B cell (primary cell): ENCODE results near the gene MYOM1. TPM values are rescaled to one million over a fixed set of nuclear protein-coding genes. Genes with fewer than 3 reads are reported as not detected.

Experiments
- ATAC-seq: fragments of 200-7000 bp; cut with Tn5 transposase; one replicate; pipeline ENCODE4 v1.10.0; 2021; ENCODE audit warnings: low read depth, mild to moderate bottlenecking, moderate number of reproducible peaks, moderate library complexity
- CTCF ChIA-PET: fragments of 350-600 bp; sonication (Branson Sonifier 250); formaldehyde crosslinking; loops from one replicate; lab custom pipeline; 2021; ENCODE audit warnings: antibody characterized with exemption, inconsistent platforms; lab: Charles Lee
- POLR2A ChIA-PET: fragments of 350-600 bp; sonication (Branson Sonifier 250); formaldehyde crosslinking; loops from one replicate; lab custom pipeline; 2021; ENCODE audit warnings: antibody characterized with exemption; lab: Charles Lee
- DNase-seq: peaks from one replicate; pipeline ENCODE4 v3.0.0; 2013
- H2AFZ ChIP-seq: 2 replicates; pipeline ENCODE4 v1.6.1; 2012; ENCODE audit warnings: mild to moderate bottlenecking, low read depth, low read length; ENCODE audit not compliant: insufficient read depth, poor library complexity, severe bottlenecking
- H3K27ac ChIP-seq, 2 donors: 1 replicate in 1 of 2; 2 replicates in 1 of 2; pipeline ENCODE4 v1.5.1; 2012 to 2013; ENCODE audit warnings: low read length in 2 of 2, mild to moderate bottlenecking in 2 of 2, moderate library complexity in 1 of 2
- H3K27me3 ChIP-seq, 4 experiments: fragments of 200-600 bp in 1 of 4; sonication (generic) in 1 of 4; replicated peaks in 1 of 4; 1 replicate in 2 of 4; 2 replicates in 2 of 4; pipeline versions ENCODE4 v1.6.1 to v1.7.0; 2013 to 2016; ENCODE audit warnings: low read length in 3 of 4, mild to moderate bottlenecking in 2 of 4, mixed read lengths in 1 of 4, moderate library complexity in 1 of 4; ENCODE audit not compliant: insufficient read depth in 4 of 4, control insufficient read depth in 3 of 4; ENCODE audit errors: control extremely low read depth in 1 of 4
- H3K36me3 ChIP-seq, 2 experiments: replicated peaks in 1 of 2; 1 replicate in 1 of 2; 2 replicates in 1 of 2; pipeline versions ENCODE4 v1.6.1 to v1.7.1; 2013; ENCODE audit warnings: low read length in 1 of 2; ENCODE audit not compliant: insufficient read depth in 2 of 2, control insufficient read depth in 1 of 2; ENCODE audit errors: control extremely low read depth in 1 of 2, extremely low read depth in 1 of 2
- H3K4me1 ChIP-seq, 2 donors: fragments of 200-600 bp in 1 of 2; sonication (generic) in 1 of 2; 1 replicate in 1 of 2; 2 replicates in 1 of 2; pipeline versions ENCODE4 v1.5.1 to v1.6.1; 2013 to 2017; ENCODE audit warnings: low read length in 2 of 2; ENCODE audit not compliant: control insufficient read depth in 2 of 2, insufficient read depth in 2 of 2
- H3K4me2 ChIP-seq: replicated peaks from 2 replicates; pipeline ENCODE3; 2012; ENCODE audit warnings: mild to moderate bottlenecking, low read depth, low read length; ENCODE audit not compliant: poor library complexity, severe bottlenecking
- H3K4me3 ChIP-seq, 5 experiments: fragments of 200-600 bp in 1 of 5; sonication (generic) in 1 of 5; 1 replicate in 3 of 5; 2 replicates in 2 of 5; pipeline versions ENCODE4 v1.5.1 to v1.7.0; 2011 to 2016; ENCODE audit warnings: low read length in 4 of 5, mild to moderate bottlenecking in 4 of 5, low read depth in 2 of 5, control low read depth in 1 of 5, moderate library complexity in 1 of 5; ENCODE audit not compliant: insufficient read depth in 1 of 5; ENCODE audit errors: control extremely low read depth in 1 of 5, extremely low read depth in 1 of 5
- H3K79me2 ChIP-seq: fragments of 200-600 bp; sonication (generic); one replicate; pipeline ENCODE4 v1.6.0; 2016; ENCODE audit warnings: low read length; ENCODE audit not compliant: control insufficient read depth, insufficient read depth
- H3K9ac ChIP-seq: fragments of 200-600 bp; sonication (generic); 2 replicates; pipeline ENCODE4 v1.6.1; 2017; ENCODE audit warnings: mild to moderate bottlenecking, low read length, moderate library complexity
- H3K9me3 ChIP-seq, 3 donors: one replicate each; pipeline versions ENCODE4 v1.6.1 to v1.7.1; 2013; ENCODE audit warnings: low read length in 2 of 3; ENCODE audit not compliant: control insufficient read depth in 2 of 3, insufficient read depth in 1 of 3; ENCODE audit errors: control extremely low read depth in 1 of 3
- H4K20me1 ChIP-seq: 2 replicates; pipeline ENCODE4 v1.6.0; 2012; ENCODE audit warnings: mild to moderate bottlenecking, low read length; ENCODE audit not compliant: insufficient read depth, control insufficient read depth, poor library complexity, severe bottlenecking
- H3K27ac Mint-ChIP-seq: one replicate; pipeline ENCODE4 v1.8.0; 2021; ENCODE audit warnings: mixed read lengths
- H3K27me3 Mint-ChIP-seq: one replicate; pipeline ENCODE4 v1.8.0; 2021; ENCODE audit warnings: mixed read lengths
- H3K4me1 Mint-ChIP-seq: one replicate; pipeline ENCODE4 v1.8.0; 2021; ENCODE audit warnings: mixed read lengths
- H3K4me3 Mint-ChIP-seq: one replicate; pipeline ENCODE4 v1.8.0; 2021; ENCODE audit warnings: mixed read lengths
- H3K9me3 Mint-ChIP-seq: one replicate; pipeline ENCODE4 v1.8.0; 2022; ENCODE audit warnings: mixed read lengths; ENCODE audit not compliant: insufficient read depth
- EZH2 ChIP-seq: IDR thresholded peaks from 2 replicates; pipeline ENCODE4 v1.6.1; 2012; ENCODE audit warnings: borderline replicate concordance, low read depth, mild to moderate bottlenecking, moderate library complexity, low read length; ENCODE audit not compliant: insufficient read depth, poor library complexity, severe bottlenecking
- WGBS: methylation state at CpG from one replicate; pipeline ENCODE4 v1.1.5; 2013; ENCODE audit warnings: missing lambda C conversion rate; ENCODE audit not compliant: insufficient coverage; 5-methylcytosine and 5-hydroxymethylcytosine counted together
- intact Hi-C: fragments of 100-400 bp; cut with micrococcal nuclease; formaldehyde crosslinking; loops from one replicate; pipeline ENCODE4 v1.10.0; 2022
- polyA plus RNA-seq: library from polyadenylated mRNA; depleted of rRNA; stranded (reverse); fragments of >200 nt; gene quantifications from 2 replicates; pipeline ENCODE4 v1.2.3, GENCODE V29; 2012
- total RNA-seq, 2 donors: library from RNA; stranded (reverse); fragments of 120-200 nt in 1 of 2; gene quantifications; 1 replicate in 1 of 2; 2 replicates in 1 of 2; pipeline versions ENCODE4 v1.2.3 to v1.2.4, GENCODE V29; 2013 to 2022
- TF ChIP-seq, protein P1 (sequence below): fragments of 200-600 bp; IDR thresholded peaks from one replicate; pipeline ENCODE4 v1.8.0; 2022; ENCODE audit warnings: antibody characterized with exemption, mild to moderate bottlenecking

MYOM1 gene
- total and polyA plus RNA-seq, 2 donors (not counting 1 experiment from before 2014, with no cell fraction given), result 1.5 to 12.8 TPM

DNA sequence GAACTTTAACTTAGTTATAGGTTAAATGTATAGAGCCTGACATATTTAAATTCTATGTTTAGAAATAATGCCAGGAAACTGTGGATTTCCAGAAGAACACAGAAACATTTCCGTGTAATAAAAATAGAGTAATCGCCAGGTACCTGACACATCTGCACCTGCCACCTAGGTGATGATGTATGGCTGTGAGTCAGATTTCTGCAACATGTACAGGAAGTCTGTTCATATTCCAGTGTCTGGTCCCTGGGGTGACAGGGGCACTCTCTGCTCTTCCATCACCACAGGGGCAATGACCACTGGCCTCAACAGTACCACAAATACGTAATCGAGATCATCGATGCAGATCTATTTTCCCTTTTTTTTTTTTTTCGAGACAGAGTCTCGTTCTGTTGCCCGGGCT lies 105.7 kb downstream of the MYOM1 start:
- no peak overlapping the region for H3K27ac Mint-ChIP-seq
- Histone ChIP-seq H3K27me3 (no peaks in the 10 kb centered on the region), H3K9ac (no peak overlapping the region), H3K79me2 (no peaks in the 10 kb centered on the region), H3K36me3 (no peaks in the 10 kb centered on the region), H4K20me1 (no peaks in the 10 kb centered on the region), H3K4me1 (no peaks in the 10 kb centered on the region), H3K27ac (no peak overlapping the region), H3K9me3 (no peaks in the 10 kb centered on the region), H3K4me2 (no peak overlapping the region), H3K4me3 (no peak overlapping the region), H2AFZ (no peak overlapping the region)
- TF ChIP-seq EZH2, result no peak
- TF ChIP-seq, protein P1, sequence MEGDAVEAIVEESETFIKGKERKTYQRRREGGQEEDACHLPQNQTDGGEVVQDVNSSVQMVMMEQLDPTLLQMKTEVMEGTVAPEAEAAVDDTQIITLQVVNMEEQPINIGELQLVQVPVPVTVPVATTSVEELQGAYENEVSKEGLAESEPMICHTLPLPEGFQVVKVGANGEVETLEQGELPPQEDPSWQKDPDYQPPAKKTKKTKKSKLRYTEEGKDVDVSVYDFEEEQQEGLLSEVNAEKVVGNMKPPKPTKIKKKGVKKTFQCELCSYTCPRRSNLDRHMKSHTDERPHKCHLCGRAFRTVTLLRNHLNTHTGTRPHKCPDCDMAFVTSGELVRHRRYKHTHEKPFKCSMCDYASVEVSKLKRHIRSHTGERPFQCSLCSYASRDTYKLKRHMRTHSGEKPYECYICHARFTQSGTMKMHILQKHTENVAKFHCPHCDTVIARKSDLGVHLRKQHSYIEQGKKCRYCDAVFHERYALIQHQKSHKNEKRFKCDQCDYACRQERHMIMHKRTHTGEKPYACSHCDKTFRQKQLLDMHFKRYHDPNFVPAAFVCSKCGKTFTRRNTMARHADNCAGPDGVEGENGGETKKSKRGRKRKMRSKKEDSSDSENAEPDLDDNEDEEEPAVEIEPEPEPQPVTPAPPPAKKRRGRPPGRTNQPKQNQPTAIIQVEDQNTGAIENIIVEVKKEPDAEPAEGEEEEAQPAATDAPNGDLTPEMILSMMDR, result no peak
- no peaks in the 10 kb centered on the region for H3K27me3 Mint-ChIP-seq
- no peak overlapping the region for H3K4me3 Mint-ChIP-seq
- no peaks in the 10 kb centered on the region for H3K4me1 Mint-ChIP-seq
- ATAC-seq (no peak), DNase-seq (no peak)
- WGBS, result 88% methylated on average over 5 of the region's 8 CpGs
- ChIA-PET POLR2A (no interaction called here), CTCF (interaction anchor here (1.0 kb wide), 1 partner anchor 15 kb away, joined by 3 read pairs; no protein-coding TSS in a partner anchor)
- no peaks in the 10 kb centered on the region for H3K9me3 Mint-ChIP-seq
- intact Hi-C loops, result no loop called here

DNA sequence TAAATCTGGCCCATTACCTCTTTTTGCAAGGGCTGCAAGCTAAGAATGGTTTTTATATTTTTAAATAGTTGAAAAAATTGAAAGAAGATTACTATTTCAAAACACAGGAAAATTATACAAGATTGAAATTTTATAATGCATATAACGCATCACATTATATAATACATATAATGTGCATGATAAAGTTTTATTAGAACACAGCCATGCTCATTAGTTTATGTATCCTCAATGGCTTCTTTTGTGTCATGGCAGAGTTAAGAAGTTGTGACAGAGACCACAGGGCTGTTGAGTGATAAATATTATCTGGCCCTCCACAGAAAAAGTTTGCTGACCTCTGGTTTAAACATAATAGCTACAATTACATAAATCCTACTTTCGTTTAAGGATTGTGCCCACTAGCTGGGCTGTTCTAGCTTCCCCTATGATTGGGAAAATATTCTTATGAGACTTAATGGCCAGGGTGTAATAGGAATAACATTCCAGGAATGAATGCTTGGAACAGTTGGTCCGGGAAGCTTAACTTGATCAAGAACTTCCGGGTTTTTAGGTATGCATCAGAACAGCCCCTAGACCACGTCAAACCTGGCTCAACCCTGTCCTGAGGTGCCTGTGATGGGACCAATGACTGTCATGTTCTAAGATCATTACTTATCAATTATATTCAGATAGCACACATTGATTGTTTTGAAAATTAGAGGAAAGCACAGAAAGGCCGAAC lies 108.1 kb downstream of the MYOM1 start:
- H3K27me3 Mint-ChIP-seq, result no peaks in the 10 kb centered on the region
- Histone ChIP-seq H3K4me1 (no peaks in the 10 kb centered on the region), H3K4me3 (no peak overlapping the region), H3K27me3 (no peaks in the 10 kb centered on the region), H3K36me3 (no peaks in the 10 kb centered on the region), H2AFZ (no peak overlapping the region), H4K20me1 (no peaks in the 10 kb centered on the region), H3K9me3 (no peaks in the 10 kb centered on the region), H3K4me2 (no peak overlapping the region), H3K9ac (no peak overlapping the region), H3K27ac (no peak overlapping the region), H3K79me2 (no peaks in the 10 kb centered on the region)
- DNase-seq (no peak), ATAC-seq (no peak)
- intact Hi-C loops, result no loop called here
- WGBS, result 100% methylated on average over 1 of the region's 6 CpGs
- no peak overlapping the region for H3K27ac Mint-ChIP-seq
- H3K9me3 Mint-ChIP-seq, result no peaks in the 10 kb centered on the region
- TF ChIP-seq, protein P1, result no peak
- TF ChIP-seq EZH2, result no peak
- H3K4me1 Mint-ChIP-seq, result no peaks in the 10 kb centered on the region
- ChIA-PET POLR2A (no interaction called here), CTCF (interaction anchor here (0.6 to 1.6 kb wide), 2 partner anchors 69 to 178 kb away, joined by 4 to 5 read pairs; no protein-coding TSS in a partner anchor)
- H3K4me3 Mint-ChIP-seq, result no peak overlapping the region
